ENCODE results near the gene SAMD8. TPM values are rescaled to one million over a fixed set of nuclear protein-coding genes. Genes with fewer than 3 reads are reported as not detected.
A peak's percentile ranks its signal among the peaks of the same experiment; 100 is the strongest.
"Not testable (repeated sequence)": the region's sequence is repeated elsewhere in the genome, so short reads cannot be mapped to it uniquely, and the experiment has no call there.

SAMD8 gene
- total RNA-seq, 1 donor from 2014 or later: 17.7 TPM

- Histone ChIP-seq H3K4me1 (ENCODE audit: control insufficient read depth in 3 of 3, insufficient read depth in 3 of 3, low read length in 3 of 3) (peaks cover 20 to 37% (median 27%) of the 10 kb centered on the region in 3 donors), H3K4me3 (ENCODE audit: low read length in 3 of 3) (peak overlapping the region; percentile 93 to 98 (median 98)), H3K9ac (ENCODE audit: low read depth in 1 of 3, low read length in 3 of 3) (peak overlapping the region; percentile 100), H3K27ac (ENCODE audit: low read depth, low read length) (peak overlapping the region; percentile 99), H3K27me3 (ENCODE audit: control insufficient read depth in 3 of 3, insufficient read depth in 3 of 3, low read length in 3 of 3) (no peaks in the 10 kb centered on the region), H3K9me3 (ENCODE audit: control insufficient read depth in 3 of 3, low read length in 3 of 3) (no peaks in the 10 kb centered on the region), H3K36me3 (ENCODE audit: control insufficient read depth in 3 of 3, insufficient read depth in 3 of 3, low read length in 3 of 3) (peaks cover 9 to 16% (median 15%) of the 10 kb centered on the region in 3 donors)
Observed at GRCh38 chr10:75209086-75209920, 97.8 kb downstream of the SAMD8 start.

- H3K36me3 ChIP-seq (ENCODE audit: control insufficient read depth in 3 of 3, insufficient read depth in 3 of 3, low read length in 3 of 3): peaks cover 12 to 21% (median 18%) of the 10 kb centered on the region in 3 donors
- H3K27ac ChIP-seq (ENCODE audit: low read depth, low read length): peak overlapping the region; percentile 99
- H3K4me3 ChIP-seq (ENCODE audit: low read length in 3 of 3): peak overlapping the region; percentile 93 to 98 (median 98)
- H3K9ac ChIP-seq (ENCODE audit: low read depth in 1 of 3, low read length in 3 of 3): peak overlapping the region; percentile 100
- H3K9me3 ChIP-seq (ENCODE audit: control insufficient read depth in 3 of 3, low read length in 3 of 3): no peaks in the 10 kb centered on the region
- H3K4me1 ChIP-seq (ENCODE audit: control insufficient read depth in 3 of 3, insufficient read depth in 3 of 3, low read length in 3 of 3): peaks cover 20 to 37% (median 27%) of the 10 kb centered on the region in 3 donors
- H3K27me3 ChIP-seq (ENCODE audit: control insufficient read depth in 3 of 3, insufficient read depth in 3 of 3, low read length in 3 of 3): no peaks in the 10 kb centered on the region
Observed at GRCh38 chr10:75209921-75210281, 98.4 kb downstream of the SAMD8 start.

DNA sequence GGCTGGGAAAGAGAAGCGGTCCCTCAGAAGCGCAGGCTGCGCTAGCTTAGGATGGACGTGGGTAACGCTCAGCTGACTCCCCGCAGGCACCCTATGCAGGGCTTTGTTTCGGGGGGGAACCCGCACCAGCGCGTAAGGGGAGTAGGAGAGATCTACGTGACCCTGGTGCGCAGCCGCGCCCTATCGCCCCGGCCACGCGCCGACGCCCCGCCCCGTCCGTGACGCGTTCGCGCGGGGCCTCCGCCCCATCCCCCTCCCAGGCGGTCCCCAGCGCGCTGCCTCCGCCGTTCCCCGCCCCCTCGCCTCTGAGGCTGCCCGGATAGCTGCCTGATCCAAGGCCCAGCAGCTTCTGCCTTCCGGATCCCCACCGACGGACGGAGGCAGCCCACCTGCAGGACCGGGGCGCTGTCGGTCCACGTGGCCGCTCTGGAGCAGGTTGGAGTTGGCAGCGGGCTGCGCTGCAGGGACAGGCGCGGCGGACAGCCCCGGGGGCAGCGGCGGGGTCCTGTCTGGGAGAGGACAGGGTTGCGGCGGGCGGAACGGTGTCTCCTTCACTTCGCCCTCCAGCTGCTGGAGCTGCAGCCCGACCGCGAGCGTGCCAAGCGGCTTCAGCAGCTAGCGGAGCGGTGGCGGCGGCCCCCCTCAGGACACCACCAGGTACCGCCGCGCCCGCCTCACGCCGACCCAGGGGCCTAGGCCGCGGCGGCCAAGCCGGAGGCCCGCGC is 99.0 kb downstream of the SAMD8 start, which contains the start of gene VDAC2:
Gene VDAC2 (plus strand): TSS at position 515 of the 725 bp plus-strand sequence. CDS start 363 bp downstream, outside the sequence.
- Histone ChIP-seq H3K4me1 (ENCODE audit: control insufficient read depth in 3 of 3, insufficient read depth in 3 of 3, low read length in 3 of 3) (peaks cover 20 to 37% (median 27%) of the 10 kb centered on the region in 3 donors), H3K27ac (ENCODE audit: low read depth, low read length) (peak within 1 kb of the TSS; percentile 99)

DNA sequence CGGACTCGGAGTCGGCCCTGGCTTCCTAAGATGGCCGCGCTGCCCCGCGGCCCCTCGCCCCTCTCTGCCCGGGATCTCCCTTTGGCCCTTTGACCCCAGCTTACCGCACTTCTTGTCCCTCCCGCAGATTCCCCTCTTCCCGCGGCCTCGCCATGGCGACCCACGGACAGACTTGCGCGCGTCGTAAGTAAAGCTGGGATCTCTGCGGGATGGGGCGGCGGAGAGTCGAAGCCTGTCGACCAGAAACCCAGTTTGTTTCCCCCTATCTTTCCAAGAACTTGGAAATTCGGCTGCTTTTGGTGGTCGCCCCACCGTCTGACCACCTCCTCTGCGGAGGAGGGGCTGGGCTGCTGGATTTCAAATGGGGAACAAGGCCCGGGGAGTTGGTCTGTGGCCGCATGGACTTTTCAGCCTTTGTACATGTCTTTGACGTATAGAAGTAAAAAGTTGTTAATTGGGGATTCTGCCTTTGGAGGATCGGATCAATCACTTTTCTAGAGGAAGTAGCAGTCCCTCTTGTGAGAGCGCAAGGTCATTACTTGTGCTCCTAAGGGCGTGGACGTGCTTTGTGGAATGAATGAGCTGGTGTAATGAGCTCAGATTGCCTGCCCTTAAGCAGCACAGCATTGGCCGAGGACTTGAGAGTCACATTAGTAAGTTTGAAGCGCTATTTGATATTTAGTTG is 99.7 kb downstream of the SAMD8 start:
- Histone ChIP-seq H3K27ac (ENCODE audit: low read depth, low read length) (peak overlapping the region; percentile 99), H3K27me3 (ENCODE audit: control insufficient read depth in 3 of 3, insufficient read depth in 3 of 3, low read length in 3 of 3) (no peaks in the 10 kb centered on the region), H3K4me1 (ENCODE audit: control insufficient read depth in 3 of 3, insufficient read depth in 3 of 3, low read length in 3 of 3) (peaks cover 20 to 42% (median 27%) of the 10 kb centered on the region in 3 donors), H3K9me3 (ENCODE audit: control insufficient read depth in 3 of 3, low read length in 3 of 3) (no peaks in the 10 kb centered on the region), H3K4me3 (ENCODE audit: low read length in 3 of 3) (peak overlapping the region; percentile 83 to 98 (median 93)), H3K9ac (ENCODE audit: low read depth in 1 of 3, low read length in 3 of 3) (peak overlapping the region; percentile 93 to 100 (median 100)), H3K36me3 (ENCODE audit: control insufficient read depth in 3 of 3, insufficient read depth in 3 of 3, low read length in 3 of 3) (peaks cover 13 to 23% (median 21%) of the 10 kb centered on the region in 3 donors)

More for the DNA sequence above, 99.0 kb downstream of the SAMD8 start, which contains the start of gene VDAC2:
- H3K4me3 ChIP-seq (ENCODE audit: low read length in 3 of 3): peak within 1 kb of the TSS; percentile 93 to 98 (median 98)
- H3K9me3 ChIP-seq (ENCODE audit: control insufficient read depth in 3 of 3, low read length in 3 of 3): no peaks in the 10 kb centered on the region
- H3K27me3 ChIP-seq (ENCODE audit: control insufficient read depth in 3 of 3, insufficient read depth in 3 of 3, low read length in 3 of 3): no peaks in the 10 kb centered on the region
- peak within 1 kb of the TSS; percentile 100 for H3K9ac ChIP-seq (ENCODE audit: low read depth in 1 of 3, low read length in 3 of 3)
- H3K36me3 ChIP-seq (ENCODE audit: control insufficient read depth in 3 of 3, insufficient read depth in 3 of 3, low read length in 3 of 3): peaks cover 13 to 21% (median 18%) of the 10 kb centered on the region in 3 donors

DNA sequence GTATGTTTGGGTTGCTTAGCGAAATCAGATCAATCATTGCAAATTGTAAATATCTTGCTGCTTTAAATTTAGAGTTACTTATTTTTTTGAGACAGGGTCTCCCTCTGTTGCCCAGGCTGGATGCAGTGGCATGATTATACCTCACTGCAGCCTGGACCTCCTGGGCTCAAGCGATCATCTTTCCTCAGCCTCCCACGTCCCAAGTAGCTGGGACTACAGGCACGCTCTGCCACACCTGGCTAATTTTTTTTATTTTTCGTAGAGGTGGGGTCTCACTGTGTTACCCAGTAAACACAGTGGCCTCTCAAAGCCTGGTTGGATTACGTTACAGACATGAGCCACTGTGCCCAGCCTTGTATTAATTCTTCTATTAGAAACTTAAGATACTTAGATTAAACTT is 100.9 kb downstream of the SAMD8 start:
- Histone ChIP-seq H3K4me1 (ENCODE audit: control insufficient read depth in 3 of 3, insufficient read depth in 3 of 3, low read length in 3 of 3) (peaks cover 31 to 53% (median 32%) of the 10 kb centered on the region in 3 donors), H3K27me3 (ENCODE audit: control insufficient read depth in 3 of 3, insufficient read depth in 3 of 3, low read length in 3 of 3) (no peaks in the 10 kb centered on the region), H3K36me3 (ENCODE audit: control insufficient read depth in 3 of 3, insufficient read depth in 3 of 3, low read length in 3 of 3) (peaks cover 15 to 35% (median 28%) of the 10 kb centered on the region in 3 donors), H3K9me3 (ENCODE audit: control insufficient read depth in 3 of 3, low read length in 3 of 3) (no peaks in the 10 kb centered on the region), H3K9ac (ENCODE audit: low read depth in 1 of 3, low read length in 3 of 3) (peak overlapping the region; percentile 93 to 100 (median 100)), H3K4me3 (ENCODE audit: low read length in 3 of 3) (peak overlapping the region in 2 of 3 donors; percentile 83 to 93), H3K27ac (ENCODE audit: low read depth, low read length) (peak overlapping the region; percentile 99)

DNA sequence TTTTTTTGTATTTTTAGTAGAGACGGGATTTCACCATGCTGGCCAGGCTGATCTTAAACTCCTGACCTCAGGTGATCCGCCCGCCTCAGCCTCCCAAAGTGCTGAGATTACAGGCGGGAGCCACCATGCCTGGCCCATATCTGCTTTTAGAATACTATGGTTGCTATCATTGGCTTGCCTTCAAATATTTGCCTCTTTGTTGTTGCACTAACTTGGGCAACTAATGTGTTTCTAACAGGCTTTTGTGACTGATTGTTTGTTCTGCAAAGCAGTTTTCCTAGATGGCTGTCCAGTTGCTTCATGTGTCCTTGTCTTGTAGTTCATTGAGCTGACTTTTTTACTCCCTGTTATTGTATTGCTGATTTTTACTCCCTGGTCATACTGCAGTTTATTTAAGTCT is 108.8 kb downstream of the SAMD8 start:
- no peaks in the 10 kb centered on the region for H3K27me3 ChIP-seq (ENCODE audit: control insufficient read depth in 3 of 3, insufficient read depth in 3 of 3, low read length in 3 of 3)
- H3K27ac ChIP-seq (ENCODE audit: low read depth, low read length): no peak overlapping the region
- peaks cover 54 to 65% (median 62%) of the 10 kb centered on the region in 3 donors for H3K36me3 ChIP-seq (ENCODE audit: control insufficient read depth in 3 of 3, insufficient read depth in 3 of 3, low read length in 3 of 3)
- H3K9ac ChIP-seq (ENCODE audit: low read depth in 1 of 3, low read length in 3 of 3): no peak overlapping the region
- H3K9me3 ChIP-seq (ENCODE audit: control insufficient read depth in 3 of 3, low read length in 3 of 3): no peaks in the 10 kb centered on the region
- peaks cover 29 to 50% (median 39%) of the 10 kb centered on the region in 3 donors for H3K4me1 ChIP-seq (ENCODE audit: control insufficient read depth in 3 of 3, insufficient read depth in 3 of 3, low read length in 3 of 3)
- H3K4me3 ChIP-seq (ENCODE audit: low read length in 3 of 3): no peak overlapping the region

GRCh38 chr10:75221492-75221891 is 110.0 kb downstream of the SAMD8 start:
- H3K36me3 ChIP-seq (ENCODE audit: control insufficient read depth in 3 of 3, insufficient read depth in 3 of 3, low read length in 3 of 3): peaks cover 54 to 66% (median 54%) of the 10 kb centered on the region in 3 donors
- not testable (repeated sequence) for H3K9ac ChIP-seq (ENCODE audit: low read depth in 1 of 3, low read length in 3 of 3); H3K27me3 ChIP-seq (ENCODE audit: control insufficient read depth in 3 of 3, insufficient read depth in 3 of 3, low read length in 3 of 3); H3K9me3 ChIP-seq (ENCODE audit: control insufficient read depth in 3 of 3, low read length in 3 of 3); H3K4me3 ChIP-seq (ENCODE audit: low read length in 3 of 3); H3K27ac ChIP-seq (ENCODE audit: low read depth, low read length)
- H3K4me1 ChIP-seq (ENCODE audit: control insufficient read depth in 3 of 3, insufficient read depth in 3 of 3, low read length in 3 of 3): peaks cover 38 to 53% (median 47%) of the 10 kb centered on the region in 3 donors

- Histone ChIP-seq H3K4me1 (ENCODE audit: control insufficient read depth in 3 of 3, insufficient read depth in 3 of 3, low read length in 3 of 3) (peaks cover 52 to 56% (median 53%) of the 10 kb centered on the region in 3 donors), H3K9ac (ENCODE audit: low read depth in 1 of 3, low read length in 3 of 3) (peak overlapping the region in 2 of 3 donors; percentile 2 to 45), H3K4me3 (ENCODE audit: low read length in 3 of 3) (no peak overlapping the region), H3K27me3 (ENCODE audit: control insufficient read depth in 3 of 3, insufficient read depth in 3 of 3, low read length in 3 of 3) (no peaks in the 10 kb centered on the region), H3K27ac (ENCODE audit: low read depth, low read length) (no peak overlapping the region), H3K36me3 (ENCODE audit: control insufficient read depth in 3 of 3, insufficient read depth in 3 of 3, low read length in 3 of 3) (peaks cover 34 to 61% (median 42%) of the 10 kb centered on the region in 3 donors), H3K9me3 (ENCODE audit: control insufficient read depth in 3 of 3, low read length in 3 of 3) (no peaks in the 10 kb centered on the region)
Observed at GRCh38 chr10:75223507-75223906, 112.1 kb downstream of the SAMD8 start.

DNA sequence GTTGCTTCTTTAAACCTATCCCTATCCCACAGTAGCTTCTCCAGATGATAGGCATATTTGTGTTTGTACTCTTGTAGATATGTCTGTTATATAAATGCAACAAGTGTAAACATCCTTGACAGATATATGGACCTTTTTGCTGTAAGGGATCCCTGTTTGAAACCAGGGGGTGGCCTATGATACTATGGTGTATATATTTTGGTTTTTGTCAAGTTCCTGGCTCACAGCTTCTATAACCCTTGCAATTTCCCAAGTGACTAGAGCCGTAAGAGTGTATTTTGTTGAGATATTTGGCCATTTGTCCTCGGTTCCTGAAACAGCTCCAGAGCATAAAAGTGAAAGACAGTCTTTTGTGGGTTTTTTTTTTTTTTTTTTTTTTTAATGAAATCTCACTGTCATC is 114.6 kb downstream of the SAMD8 start:
- Histone ChIP-seq H3K4me1 (ENCODE audit: control insufficient read depth in 3 of 3, insufficient read depth in 3 of 3, low read length in 3 of 3) (peaks cover 55 to 62% (median 57%) of the 10 kb centered on the region in 3 donors), H3K36me3 (ENCODE audit: control insufficient read depth in 3 of 3, insufficient read depth in 3 of 3, low read length in 3 of 3) (peaks cover 17 to 53% (median 34%) of the 10 kb centered on the region in 3 donors), H3K27ac (ENCODE audit: low read depth, low read length) (peak overlapping the region; percentile 65), H3K4me3 (ENCODE audit: low read length in 3 of 3) (no peak overlapping the region), H3K9me3 (ENCODE audit: control insufficient read depth in 3 of 3, low read length in 3 of 3) (no peaks in the 10 kb centered on the region), H3K9ac (ENCODE audit: low read depth in 1 of 3, low read length in 3 of 3) (peak overlapping the region in 1 of 3 donors; percentile 2), H3K27me3 (ENCODE audit: control insufficient read depth in 3 of 3, insufficient read depth in 3 of 3, low read length in 3 of 3) (no peaks in the 10 kb centered on the region)
